ENCODE results near the gene CAPN15.

The CAPN15 gene

GRCh38 chr16:525520-526180, 1.9 kb upstream of the CAPN15 start:
- no peak for DNase-seq (ENCODE audit: low spot score)

GRCh38 chr16:526181-527014, 1.1 kb upstream of the CAPN15 start:
- no peak for DNase-seq (ENCODE audit: low spot score)

DNA sequence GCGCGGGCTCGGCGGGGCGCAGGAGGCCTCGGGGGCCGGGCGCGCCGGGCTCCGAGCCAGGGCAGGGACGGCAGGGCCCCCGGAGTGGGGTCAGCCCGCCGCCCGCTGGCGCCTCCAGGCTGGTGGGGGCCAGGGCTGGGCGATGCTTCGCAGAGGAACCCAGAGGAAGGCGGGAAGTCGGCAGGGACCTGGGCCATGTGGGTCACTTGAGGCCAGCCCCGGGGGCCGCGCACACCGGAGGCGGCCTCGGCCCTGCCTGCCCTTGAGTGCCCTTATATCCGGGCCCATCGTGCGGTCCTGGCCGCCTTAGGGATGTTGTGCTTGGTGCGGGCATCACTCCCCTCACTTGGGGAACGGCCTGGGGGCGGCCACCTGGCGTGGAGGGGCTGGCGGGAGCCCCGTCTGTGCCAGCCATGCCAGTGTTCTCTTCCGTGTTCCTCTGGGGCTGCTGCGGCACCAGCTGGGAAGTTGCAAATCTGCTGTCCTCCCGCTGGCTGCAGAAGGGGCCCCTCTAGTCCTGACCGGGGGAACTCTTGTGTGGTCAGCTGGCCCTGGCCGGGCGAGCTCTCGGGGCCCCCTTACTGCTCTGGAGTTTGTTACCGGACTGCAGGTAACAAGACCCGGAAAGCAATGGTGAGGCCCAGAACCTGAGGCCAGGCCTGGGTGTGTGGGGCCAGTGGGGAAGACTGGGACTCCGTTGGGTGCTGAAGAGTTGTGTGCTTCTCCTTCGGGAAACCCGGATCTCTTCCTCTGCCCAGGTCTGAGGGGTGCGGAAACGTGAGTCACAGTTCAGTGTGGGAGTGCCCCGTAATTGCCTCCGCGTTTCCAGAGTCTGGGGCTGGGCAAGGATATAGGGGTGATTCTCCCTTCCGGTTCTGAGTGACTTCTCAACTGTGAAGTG, 849 bp downstream of the CAPN15 start:
- no peak for DNase-seq (ENCODE audit: low spot score)

- no peak for DNase-seq (ENCODE audit: low spot score)
Observed at GRCh38 chr16:529012-529575, 1.6 kb downstream of the CAPN15 start.

DNA sequence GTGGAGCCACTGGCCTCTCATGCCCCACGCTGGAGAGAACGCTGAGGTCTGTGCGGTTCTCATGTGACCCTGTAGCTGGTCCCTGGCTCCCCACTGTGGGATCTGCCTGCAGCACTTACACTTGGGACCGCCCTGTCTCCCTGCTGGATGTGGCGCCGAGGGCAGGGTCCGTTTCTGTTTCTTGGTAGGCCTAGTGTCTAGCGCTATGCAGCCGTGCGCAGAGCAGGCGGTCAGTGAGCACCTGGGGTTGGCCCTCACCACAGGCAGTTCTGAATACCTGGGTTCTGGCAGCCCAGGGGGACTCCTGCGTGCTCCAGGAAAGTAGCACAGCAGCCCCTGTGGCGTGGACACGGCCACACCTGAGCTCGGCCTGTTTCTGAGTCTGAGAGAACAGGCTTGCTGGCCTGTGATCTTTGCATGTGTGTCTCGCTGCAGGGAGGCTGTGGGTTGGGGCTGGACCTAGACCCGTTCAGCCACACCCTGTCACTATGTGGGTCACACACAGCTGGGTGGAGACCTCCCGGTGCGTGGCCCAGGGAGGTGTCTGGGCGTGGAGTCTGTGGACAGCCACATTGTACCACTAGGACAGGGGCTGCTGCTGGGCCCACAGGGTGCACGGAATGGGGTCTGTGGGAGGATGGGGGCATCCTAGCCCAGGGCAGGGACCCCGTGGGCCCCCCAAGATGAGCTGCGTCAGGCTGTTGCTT, 2.8 kb downstream of the CAPN15 start:
- DNase-seq (ENCODE audit: low spot score): no peak

- DNase-seq (ENCODE audit: low spot score): no peak
Observed at GRCh38 chr16:531494-532125, 4.1 kb downstream of the CAPN15 start.

- DNase-seq (ENCODE audit: low spot score): no peak
Observed at GRCh38 chr16:533391-534123, 6.0 kb downstream of the CAPN15 start.

DNA sequence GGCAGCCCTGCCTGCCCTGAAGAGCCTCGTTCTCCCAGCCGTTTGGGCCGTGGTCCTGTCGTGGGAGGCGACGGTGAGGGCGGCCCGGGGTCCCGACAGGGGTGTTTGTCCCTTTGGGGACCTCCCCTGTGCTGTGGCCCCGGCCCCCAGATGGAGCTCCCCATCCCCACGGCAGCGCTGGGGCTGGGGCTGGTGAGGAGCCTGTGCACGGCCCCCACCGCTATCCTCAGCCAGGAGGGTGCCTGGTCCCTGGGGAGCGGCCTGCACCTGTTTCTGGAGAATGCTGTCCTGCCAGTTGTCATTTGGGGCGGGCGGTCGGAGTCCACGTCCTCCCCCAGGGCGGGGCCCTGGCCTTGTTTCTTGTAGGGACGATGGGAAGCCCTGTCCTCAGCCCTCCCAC, 6.6 kb downstream of the CAPN15 start:
- DNase-seq (ENCODE audit: low spot score): no peak

DNA sequence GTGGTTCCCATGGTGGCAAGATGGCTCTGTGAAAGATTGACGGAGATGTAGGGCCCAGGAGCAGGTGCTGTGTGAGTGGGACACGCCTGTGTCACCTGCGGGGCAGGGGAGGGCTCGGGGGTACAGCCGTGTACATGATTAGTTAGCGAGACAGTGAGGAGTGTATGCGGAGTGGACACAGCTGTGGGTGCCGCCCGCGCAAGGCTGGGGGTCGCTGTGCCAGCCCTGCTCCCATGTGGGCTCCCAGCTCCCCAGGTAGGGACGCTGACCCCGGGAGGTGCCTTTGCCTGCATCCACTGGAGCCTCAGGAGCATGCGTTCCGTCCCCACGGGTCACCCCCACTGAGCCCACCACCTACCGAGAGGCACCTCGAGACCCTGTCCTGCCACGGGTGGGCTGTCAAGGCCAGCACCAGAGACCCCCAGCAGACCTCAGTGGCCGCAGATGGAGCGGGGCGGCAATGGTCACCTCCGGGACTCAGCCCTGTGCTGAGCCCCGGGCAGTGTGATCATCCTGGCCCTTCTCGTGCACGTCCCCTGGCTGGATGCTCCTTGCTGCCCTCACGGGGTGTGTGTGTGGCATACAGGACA, 7.4 kb downstream of the CAPN15 start:
- no peak for DNase-seq (ENCODE audit: low spot score)

GRCh38 chr16:535446-536405, 8.2 kb downstream of the CAPN15 start:
- DNase-seq (ENCODE audit: low spot score): no peak

DNA sequence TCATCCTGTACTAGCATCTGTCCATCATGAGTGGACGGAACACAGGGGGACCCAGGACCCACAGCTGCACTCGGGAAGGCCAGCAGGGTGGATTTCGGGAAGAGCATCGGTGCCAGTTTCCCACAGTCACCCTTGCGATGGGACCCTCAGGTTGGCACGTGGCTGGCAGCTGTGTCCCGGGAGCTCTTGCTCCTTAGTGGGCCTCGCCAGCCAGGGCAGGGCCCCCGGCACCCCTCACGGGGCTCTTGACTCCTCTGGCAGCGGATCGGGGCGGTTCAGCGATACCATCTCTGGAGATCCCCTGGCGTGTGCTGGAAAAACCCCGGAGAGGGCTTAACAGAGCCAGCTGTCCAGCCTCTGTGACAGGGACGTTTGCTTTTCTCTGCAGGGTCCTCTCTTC, 9.2 kb downstream of the CAPN15 start:
- DNase-seq (ENCODE audit: low spot score): no peak

- no peak for DNase-seq (ENCODE audit: low spot score)
Observed at GRCh38 chr16:537415-538335, 10.2 kb downstream of the CAPN15 start.

DNA sequence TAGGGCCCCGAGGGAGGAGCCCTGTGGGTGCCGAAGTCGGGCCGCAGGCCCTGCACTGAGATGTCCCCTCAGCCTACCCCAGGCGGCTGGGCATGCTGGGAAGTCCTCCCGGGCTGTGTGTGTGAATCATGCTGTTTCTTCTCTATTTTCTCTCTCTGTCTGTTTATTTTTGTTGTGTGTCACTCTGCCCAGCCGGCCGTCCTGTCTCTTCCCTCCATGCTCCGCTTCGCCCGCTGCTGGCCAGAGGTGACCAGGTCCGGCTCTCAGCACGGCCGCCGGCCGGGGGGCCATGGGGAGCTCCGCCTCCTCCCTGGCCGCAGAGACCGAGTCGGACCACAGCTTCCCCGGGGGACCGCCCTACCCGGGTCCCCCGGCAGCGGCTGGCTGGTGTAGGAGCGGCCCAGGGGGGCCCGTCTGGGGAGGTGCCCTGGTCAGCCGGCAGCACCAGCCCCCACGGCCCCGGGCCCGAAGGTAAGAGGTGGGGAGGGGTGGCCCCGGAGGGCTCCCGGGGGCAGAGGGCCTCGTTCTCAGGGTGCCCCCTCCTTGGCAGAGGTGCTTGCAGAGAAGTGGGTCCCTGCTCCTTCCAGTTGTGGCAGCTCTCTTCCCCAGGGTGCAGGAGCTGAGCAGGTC, 12.5 kb downstream of the CAPN15 start:
- no peak for DNase-seq (ENCODE audit: low spot score)

DNA sequence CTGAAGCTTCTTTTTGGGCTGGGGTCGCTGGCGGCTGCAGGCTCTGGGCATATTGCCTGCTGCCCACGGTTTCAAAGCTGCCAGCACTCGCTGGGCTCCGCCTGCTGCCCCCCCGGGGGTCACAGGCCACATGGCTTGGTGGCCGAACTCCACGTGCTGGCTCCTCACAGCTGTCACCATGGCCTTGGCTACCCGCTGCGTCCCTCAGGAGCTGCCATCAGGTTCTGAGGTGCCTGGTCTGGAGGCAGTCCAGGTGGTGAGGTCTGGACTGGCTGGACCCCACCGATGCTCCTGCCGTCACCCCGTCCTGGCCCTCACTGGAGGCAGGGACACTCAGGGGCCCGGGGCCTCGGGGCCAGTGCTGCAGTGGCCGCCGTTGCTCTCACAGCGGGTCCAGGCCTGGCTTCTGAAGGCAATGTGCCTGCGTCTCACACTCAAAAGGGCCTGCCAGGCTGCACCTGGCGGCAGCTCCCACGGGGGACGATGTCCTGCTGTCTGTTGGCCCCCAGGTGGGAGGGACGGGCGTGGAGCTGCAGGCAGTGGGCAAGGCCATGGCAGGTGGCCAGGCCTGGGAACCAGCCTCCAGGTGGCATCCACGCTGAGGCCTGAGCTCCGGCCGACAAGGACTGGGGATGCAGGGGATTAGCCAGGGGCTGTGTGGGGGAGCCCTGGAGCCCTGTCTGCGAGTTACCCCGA, 13.3 kb downstream of the CAPN15 start:
- no peak for DNase-seq (ENCODE audit: low spot score)

DNA sequence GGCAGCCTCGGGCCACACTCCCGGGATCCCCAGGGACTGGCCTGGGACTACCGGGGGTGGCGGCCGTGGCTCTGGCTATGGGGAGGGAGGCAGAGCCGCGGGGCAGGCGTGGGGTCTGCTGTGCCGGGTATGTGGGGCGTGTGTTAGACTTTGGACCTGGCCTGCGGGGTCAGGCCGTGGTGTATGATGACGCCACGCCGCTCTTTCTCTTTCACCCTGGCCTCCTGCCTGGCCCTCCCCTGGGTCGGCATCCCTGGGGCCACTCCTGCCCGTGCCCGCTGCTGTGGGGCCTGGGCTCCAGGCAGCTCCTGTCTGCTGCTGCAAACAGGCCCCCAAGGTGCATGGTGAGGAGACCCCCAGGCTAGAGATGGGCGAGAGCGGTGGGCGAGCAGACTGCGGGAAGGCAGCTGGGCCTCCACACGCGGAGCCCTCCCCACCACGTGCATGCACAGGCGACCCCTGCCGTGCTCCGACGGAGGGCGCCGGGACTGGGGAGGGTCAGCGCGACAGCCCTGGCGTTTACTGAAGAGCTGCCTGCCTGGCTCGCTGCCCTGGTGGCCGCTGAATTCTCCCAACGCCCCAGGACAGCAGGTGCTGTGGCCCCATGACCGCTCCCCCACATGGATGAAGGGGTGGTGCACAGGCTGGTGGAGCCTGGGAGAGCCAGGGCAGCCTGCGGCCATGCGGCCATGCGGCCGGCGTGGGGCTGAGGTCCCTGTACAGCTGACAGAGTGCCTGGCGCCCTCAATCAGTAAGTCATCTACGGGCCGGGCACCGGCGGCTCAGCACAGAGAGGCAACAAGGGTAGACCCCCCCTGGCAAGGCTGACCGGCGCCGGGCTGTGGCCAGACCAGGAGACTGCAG, 16.0 kb downstream of the CAPN15 start:
- no peak for DNase-seq (ENCODE audit: low spot score)

DNA sequence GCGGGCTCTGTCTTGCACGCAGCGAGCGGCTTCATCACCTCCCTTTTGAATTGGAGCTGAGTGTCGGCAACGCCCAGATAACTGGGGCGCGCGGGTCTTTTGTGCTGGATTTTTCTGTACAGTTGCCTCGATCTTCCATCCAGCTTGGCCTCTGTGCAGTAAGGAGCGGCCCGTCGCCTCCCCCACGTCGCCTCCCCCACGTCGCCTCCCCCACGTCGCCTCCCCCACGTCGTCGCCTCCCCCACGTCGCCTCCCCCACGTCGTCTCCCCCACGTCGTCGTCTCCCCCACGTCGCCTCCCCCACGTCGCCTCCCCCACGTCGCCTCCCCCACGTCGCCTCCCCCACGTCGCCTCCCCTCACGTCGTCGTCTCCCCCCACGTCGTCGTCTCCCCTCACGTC, 17.0 kb downstream of the CAPN15 start:
- DNase-seq (ENCODE audit: low spot score): no peak

Measured in left forelimb (tissue), 1 donor.